Measurements from ENCODE around the gene CCDC148. TPM values are rescaled to one million over a fixed set of nuclear protein-coding genes. Genes with fewer than 3 reads are reported as not detected.
"Not testable (repeated sequence)": the region's sequence is repeated elsewhere in the genome, so short reads cannot be mapped to it uniquely, and the experiment has no call there.

The CCDC148 gene
- total RNA-seq, 1 donor from 2014 or later = 0.52 TPM

DNA sequence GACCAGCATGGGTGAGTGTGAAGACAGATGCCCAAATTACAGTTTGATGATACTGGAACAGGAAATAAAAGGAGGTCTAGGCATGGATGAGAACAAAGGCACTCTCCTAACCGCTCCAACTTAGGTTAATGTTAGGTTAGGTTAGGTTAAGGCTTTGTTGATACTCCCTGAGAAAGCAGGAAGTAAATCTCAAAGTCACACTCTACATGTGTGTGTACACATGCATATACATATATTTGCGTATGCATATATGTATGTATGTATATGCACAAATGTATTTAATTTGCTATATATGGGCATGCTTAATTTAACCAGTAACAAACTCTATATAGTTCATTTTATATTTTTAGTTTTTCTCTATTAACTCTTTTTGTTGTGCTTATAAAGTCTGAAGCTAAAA, 215.6 kb downstream of the CCDC148 start:
- no peaks in the 10 kb centered on the region for H3K36me3 ChIP-seq (ENCODE audit: control insufficient read depth in 3 of 3, insufficient read depth in 3 of 3, low read length in 3 of 3)
- no peaks in the 10 kb centered on the region for H3K9me3 ChIP-seq (ENCODE audit: control insufficient read depth in 3 of 3, low read length in 3 of 3)
- no peaks in the 10 kb centered on the region for H3K4me1 ChIP-seq (ENCODE audit: control insufficient read depth in 3 of 3, insufficient read depth in 3 of 3, low read length in 3 of 3)
- H3K4me3 ChIP-seq (ENCODE audit: low read length in 3 of 3) = no peak overlapping the region
- H3K9ac ChIP-seq (ENCODE audit: low read depth in 1 of 3, low read length in 3 of 3) = no peak overlapping the region
- H3K27me3 ChIP-seq (ENCODE audit: control insufficient read depth in 3 of 3, insufficient read depth in 3 of 3, low read length in 3 of 3) = no peaks in the 10 kb centered on the region
- no peak overlapping the region for H3K27ac ChIP-seq (ENCODE audit: low read depth, low read length)

GRCh38 chr2:158239271-158239670, 217.3 kb downstream of the CCDC148 start:
- no peaks in the 10 kb centered on the region for H3K4me1 ChIP-seq (ENCODE audit: control insufficient read depth in 3 of 3, insufficient read depth in 3 of 3, low read length in 3 of 3)
- H3K27ac ChIP-seq (ENCODE audit: low read depth, low read length) = no peak overlapping the region
- no peak overlapping the region for H3K9ac ChIP-seq (ENCODE audit: low read depth in 1 of 3, low read length in 3 of 3)
- no peaks in the 10 kb centered on the region for H3K36me3 ChIP-seq (ENCODE audit: control insufficient read depth in 3 of 3, insufficient read depth in 3 of 3, low read length in 3 of 3)
- H3K27me3 ChIP-seq (ENCODE audit: control insufficient read depth in 3 of 3, insufficient read depth in 3 of 3, low read length in 3 of 3) = no peaks in the 10 kb centered on the region
- H3K9me3 ChIP-seq (ENCODE audit: control insufficient read depth in 3 of 3, low read length in 3 of 3) = no peaks in the 10 kb centered on the region
- H3K4me3 ChIP-seq (ENCODE audit: low read length in 3 of 3) = no peak overlapping the region

GRCh38 chr2:158234497-158234896, 222.1 kb downstream of the CCDC148 start:
- no peaks in the 10 kb centered on the region for H3K27me3 ChIP-seq (ENCODE audit: control insufficient read depth in 3 of 3, insufficient read depth in 3 of 3, low read length in 3 of 3)
- H3K9ac ChIP-seq (ENCODE audit: low read depth in 1 of 3, low read length in 3 of 3) = no peak overlapping the region
- H3K27ac ChIP-seq (ENCODE audit: low read depth, low read length) = no peak overlapping the region
- no peaks in the 10 kb centered on the region for H3K36me3 ChIP-seq (ENCODE audit: control insufficient read depth in 3 of 3, insufficient read depth in 3 of 3, low read length in 3 of 3)
- no peak overlapping the region for H3K4me3 ChIP-seq (ENCODE audit: low read length in 3 of 3)
- no peaks in the 10 kb centered on the region for H3K9me3 ChIP-seq (ENCODE audit: control insufficient read depth in 3 of 3, low read length in 3 of 3)
- H3K4me1 ChIP-seq (ENCODE audit: control insufficient read depth in 3 of 3, insufficient read depth in 3 of 3, low read length in 3 of 3) = no peaks in the 10 kb centered on the region

GRCh38 chr2:158232476-158232875, 224.1 kb downstream of the CCDC148 start:
- H3K9me3 ChIP-seq (ENCODE audit: control insufficient read depth in 3 of 3, low read length in 3 of 3) = no peaks in the 10 kb centered on the region
- H3K27me3 ChIP-seq (ENCODE audit: control insufficient read depth in 3 of 3, insufficient read depth in 3 of 3, low read length in 3 of 3) = no peaks in the 10 kb centered on the region
- no peaks in the 10 kb centered on the region for H3K4me1 ChIP-seq (ENCODE audit: control insufficient read depth in 3 of 3, insufficient read depth in 3 of 3, low read length in 3 of 3)
- no peak overlapping the region for H3K9ac ChIP-seq (ENCODE audit: low read depth in 1 of 3, low read length in 3 of 3)
- no peak overlapping the region for H3K4me3 ChIP-seq (ENCODE audit: low read length in 3 of 3)
- no peak overlapping the region for H3K27ac ChIP-seq (ENCODE audit: low read depth, low read length)
- H3K36me3 ChIP-seq (ENCODE audit: control insufficient read depth in 3 of 3, insufficient read depth in 3 of 3, low read length in 3 of 3) = no peaks in the 10 kb centered on the region

GRCh38 chr2:158228943-158229508, 227.5 kb downstream of the CCDC148 start:
- H3K9ac ChIP-seq (ENCODE audit: low read depth in 1 of 3, low read length in 3 of 3) = no peak overlapping the region
- no peak overlapping the region for H3K27ac ChIP-seq (ENCODE audit: low read depth, low read length)

GRCh38 chr2:158223066-158223465, 233.5 kb downstream of the CCDC148 start:
- not testable (repeated sequence) for H3K9ac ChIP-seq (ENCODE audit: low read depth in 1 of 3, low read length in 3 of 3); H3K27ac ChIP-seq (ENCODE audit: low read depth, low read length); H3K27me3 ChIP-seq (ENCODE audit: control insufficient read depth in 3 of 3, insufficient read depth in 3 of 3, low read length in 3 of 3); H3K9me3 ChIP-seq (ENCODE audit: control insufficient read depth in 3 of 3, low read length in 3 of 3); H3K4me1 ChIP-seq (ENCODE audit: control insufficient read depth in 3 of 3, insufficient read depth in 3 of 3, low read length in 3 of 3); H3K4me3 ChIP-seq (ENCODE audit: low read length in 3 of 3); H3K36me3 ChIP-seq (ENCODE audit: control insufficient read depth in 3 of 3, insufficient read depth in 3 of 3, low read length in 3 of 3)

More at GRCh38 chr2:158228943-158229508, 227.5 kb downstream of the CCDC148 start:
- H3K4me3 ChIP-seq (ENCODE audit: low read length in 3 of 3) = no peak overlapping the region
- no peaks in the 10 kb centered on the region for H3K36me3 ChIP-seq (ENCODE audit: control insufficient read depth in 3 of 3, insufficient read depth in 3 of 3, low read length in 3 of 3)
- H3K4me1 ChIP-seq (ENCODE audit: control insufficient read depth in 3 of 3, insufficient read depth in 3 of 3, low read length in 3 of 3) = no peaks in the 10 kb centered on the region
- no peaks in the 10 kb centered on the region for H3K9me3 ChIP-seq (ENCODE audit: control insufficient read depth in 3 of 3, low read length in 3 of 3)
- no peaks in the 10 kb centered on the region for H3K27me3 ChIP-seq (ENCODE audit: control insufficient read depth in 3 of 3, insufficient read depth in 3 of 3, low read length in 3 of 3)

- H3K27me3 ChIP-seq (ENCODE audit: control insufficient read depth in 3 of 3, insufficient read depth in 3 of 3, low read length in 3 of 3) = no peaks in the 10 kb centered on the region
- H3K9me3 ChIP-seq (ENCODE audit: control insufficient read depth in 3 of 3, low read length in 3 of 3) = peaks cover 0 to 3% (median 0%) of the 10 kb centered on the region in 3 donors
- H3K4me1 ChIP-seq (ENCODE audit: control insufficient read depth in 3 of 3, insufficient read depth in 3 of 3, low read length in 3 of 3) = no peaks in the 10 kb centered on the region
- H3K36me3 ChIP-seq (ENCODE audit: control insufficient read depth in 3 of 3, insufficient read depth in 3 of 3, low read length in 3 of 3) = no peaks in the 10 kb centered on the region
- H3K27ac ChIP-seq (ENCODE audit: low read depth, low read length) = no peak overlapping the region
- no peak overlapping the region for H3K9ac ChIP-seq (ENCODE audit: low read depth in 1 of 3, low read length in 3 of 3)
- H3K4me3 ChIP-seq (ENCODE audit: low read length in 3 of 3) = no peak overlapping the region
Measured at GRCh38 chr2:158221063-158222020, 235.2 kb downstream of the CCDC148 start.

DNA sequence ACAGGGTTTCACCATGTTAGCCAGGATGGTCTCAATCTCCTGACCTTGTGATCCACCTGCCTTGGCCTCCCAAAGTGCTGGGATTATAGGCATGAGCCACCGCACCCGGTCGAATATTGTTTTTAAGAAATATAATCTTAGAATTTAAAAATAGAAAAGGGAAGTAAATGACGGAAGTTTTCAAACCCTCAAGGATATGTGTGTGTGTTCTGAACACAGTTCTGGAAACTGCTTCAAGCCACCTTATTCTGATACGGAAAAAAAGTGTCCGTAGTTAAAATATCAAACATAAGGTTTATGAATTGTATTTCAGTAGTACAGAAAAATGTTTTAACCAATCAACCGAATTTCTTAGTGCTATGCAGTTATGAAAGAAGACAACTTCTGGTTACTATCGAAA, 239.0 kb downstream of the CCDC148 start:
- no peak overlapping the region for H3K4me3 ChIP-seq (ENCODE audit: low read length in 3 of 3)
- no peaks in the 10 kb centered on the region for H3K27me3 ChIP-seq (ENCODE audit: control insufficient read depth in 3 of 3, insufficient read depth in 3 of 3, low read length in 3 of 3)
- H3K36me3 ChIP-seq (ENCODE audit: control insufficient read depth in 3 of 3, insufficient read depth in 3 of 3, low read length in 3 of 3) = no peaks in the 10 kb centered on the region
- no peaks in the 10 kb centered on the region for H3K4me1 ChIP-seq (ENCODE audit: control insufficient read depth in 3 of 3, insufficient read depth in 3 of 3, low read length in 3 of 3)
- H3K27ac ChIP-seq (ENCODE audit: low read depth, low read length) = no peak overlapping the region
- peaks cover 0 to 3% (median 0%) of the 10 kb centered on the region in 3 donors for H3K9me3 ChIP-seq (ENCODE audit: control insufficient read depth in 3 of 3, low read length in 3 of 3)
- H3K9ac ChIP-seq (ENCODE audit: low read depth in 1 of 3, low read length in 3 of 3) = no peak overlapping the region

DNA sequence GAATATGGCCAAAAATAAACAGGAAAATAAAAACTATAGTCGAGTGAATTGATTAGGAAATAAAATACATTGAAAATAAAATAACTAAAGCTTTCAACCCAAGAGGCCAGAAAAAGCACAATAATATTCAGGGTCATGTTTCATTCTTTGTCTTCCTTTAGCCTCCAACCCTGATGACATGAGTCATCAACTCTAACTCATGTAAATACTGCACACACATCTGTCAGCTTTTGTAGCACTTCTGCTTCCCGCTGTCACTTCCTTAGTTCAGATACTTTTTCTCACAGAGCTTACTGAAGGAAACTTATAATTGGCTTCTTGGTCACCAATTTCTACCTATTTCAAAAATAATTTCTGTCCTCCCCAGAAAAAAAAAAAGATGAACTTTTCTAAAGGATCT, 242.1 kb downstream of the CCDC148 start:
- Histone ChIP-seq H3K4me3 (ENCODE audit: low read length in 3 of 3) (no peak overlapping the region), H3K9me3 (ENCODE audit: control insufficient read depth in 3 of 3, low read length in 3 of 3) (peaks cover 0 to 2% (median 0%) of the 10 kb centered on the region in 3 donors), H3K27ac (ENCODE audit: low read depth, low read length) (no peak overlapping the region), H3K36me3 (ENCODE audit: control insufficient read depth in 3 of 3, insufficient read depth in 3 of 3, low read length in 3 of 3) (no peaks in the 10 kb centered on the region), H3K27me3 (ENCODE audit: control insufficient read depth in 3 of 3, insufficient read depth in 3 of 3, low read length in 3 of 3) (no peaks in the 10 kb centered on the region), H3K4me1 (ENCODE audit: control insufficient read depth in 3 of 3, insufficient read depth in 3 of 3, low read length in 3 of 3) (no peaks in the 10 kb centered on the region), H3K9ac (ENCODE audit: low read depth in 1 of 3, low read length in 3 of 3) (no peak overlapping the region)

GRCh38 chr2:158213773-158214172, 242.8 kb downstream of the CCDC148 start:
- no peak overlapping the region for H3K27ac ChIP-seq (ENCODE audit: low read depth, low read length)
- H3K4me1 ChIP-seq (ENCODE audit: control insufficient read depth in 3 of 3, insufficient read depth in 3 of 3, low read length in 3 of 3) = no peaks in the 10 kb centered on the region
- no peak overlapping the region for H3K4me3 ChIP-seq (ENCODE audit: low read length in 3 of 3)
- H3K27me3 ChIP-seq (ENCODE audit: control insufficient read depth in 3 of 3, insufficient read depth in 3 of 3, low read length in 3 of 3) = no peaks in the 10 kb centered on the region
- no peaks in the 10 kb centered on the region for H3K36me3 ChIP-seq (ENCODE audit: control insufficient read depth in 3 of 3, insufficient read depth in 3 of 3, low read length in 3 of 3)
- H3K9me3 ChIP-seq (ENCODE audit: control insufficient read depth in 3 of 3, low read length in 3 of 3) = no peaks in the 10 kb centered on the region
- H3K9ac ChIP-seq (ENCODE audit: low read depth in 1 of 3, low read length in 3 of 3) = no peak overlapping the region
